Measurements from ENCODE around the gene PPP2R2C. TPM values are rescaled to one million over a fixed set of nuclear protein-coding genes. Genes with fewer than 3 reads are reported as not detected.

The PPP2R2C gene
- total and polyA plus RNA-seq, 2 experiments from 2014 or later: not detected

- H3K9me2 ChIP-seq (ENCODE audit: insufficient read depth): no peaks in the 10 kb centered on the region
- WGBS, 2 experiments (ENCODE audit: low coverage in 1 of 2, low lambda C conversion rate in 2 of 2, missing lambda C conversion rate in 2 of 2): 23 to 24% methylated on average over 8 of the region's 8 CpGs
- no peaks in the 10 kb centered on the region for H3F3A ChIP-seq (ENCODE audit: insufficient read depth)
- no peaks in the 10 kb centered on the region for H3K4me1 ChIP-seq (ENCODE audit: insufficient read depth)
- peaks cover 5% of the 10 kb centered on the region for H3K27me3 ChIP-seq (replicated peaks; ENCODE audit: insufficient read depth)
- no peaks in the 10 kb centered on the region for H3K9me3 ChIP-seq (ENCODE audit: low read depth)
- no peak overlapping the region for H3K4me3 ChIP-seq
- H3K4me2 ChIP-seq (ENCODE audit: unreplicated experiment): no peak overlapping the region
- no peak overlapping the region for H2AFZ ChIP-seq
- H3K27ac ChIP-seq: no peak overlapping the region
- H3K36me3 ChIP-seq (ENCODE audit: low read depth): no peaks in the 10 kb centered on the region
- in situ Hi-C loops (cut with MboI): no loop called here
- H3K79me2 ChIP-seq (ENCODE audit: insufficient read depth): no peaks in the 10 kb centered on the region
- no peaks in the 10 kb centered on the region for H4K20me1 ChIP-seq (ENCODE audit: insufficient read depth)
- no peak overlapping the region for H3K9ac ChIP-seq
- TF ChIP-seq EZH2 (IDR thresholded peaks at IDR 0.05; ENCODE audit: insufficient read depth, poor library complexity, severe bottlenecking) (no peak), EZH2phosphoT487 (IDR thresholded peaks at IDR 0.05; ENCODE audit: insufficient read depth, low read depth) (no peak)
- DNase-seq: no peak
Measured at GRCh38 chr4:6516762-6517161, 44.3 kb upstream of the PPP2R2C start.

GRCh38 chr4:6516281-6516680, 43.9 kb upstream of the PPP2R2C start:
- no peak overlapping the region for H2AFZ ChIP-seq
- no peaks in the 10 kb centered on the region for H3K9me3 ChIP-seq (ENCODE audit: low read depth)
- H3K4me3 ChIP-seq: no peak overlapping the region
- no peak for DNase-seq
- no peak overlapping the region for H3K27ac ChIP-seq
- H3K36me3 ChIP-seq (ENCODE audit: low read depth): no peaks in the 10 kb centered on the region
- no peak for TF ChIP-seq EZH2phosphoT487 (IDR thresholded peaks at IDR 0.05; ENCODE audit: insufficient read depth, low read depth)
- TF ChIP-seq EZH2 (IDR thresholded peaks at IDR 0.05; ENCODE audit: insufficient read depth, poor library complexity, severe bottlenecking): no peak
- H3K4me1 ChIP-seq (ENCODE audit: insufficient read depth): no peaks in the 10 kb centered on the region
- in situ Hi-C loops (cut with MboI): no loop called here
- no peaks in the 10 kb centered on the region for H3K9me2 ChIP-seq (ENCODE audit: insufficient read depth)
- H3K79me2 ChIP-seq (ENCODE audit: insufficient read depth): no peaks in the 10 kb centered on the region
- no peaks in the 10 kb centered on the region for H3F3A ChIP-seq (ENCODE audit: insufficient read depth)
- 45 to 57% methylated on average over 9 of the region's 9 CpGs for WGBS, 2 experiments (ENCODE audit: low coverage in 1 of 2, low lambda C conversion rate in 2 of 2, missing lambda C conversion rate in 2 of 2)
- H3K4me2 ChIP-seq (ENCODE audit: unreplicated experiment): no peak overlapping the region
- H3K27me3 ChIP-seq (replicated peaks; ENCODE audit: insufficient read depth): peaks cover 5% of the 10 kb centered on the region
- H4K20me1 ChIP-seq (ENCODE audit: insufficient read depth): no peaks in the 10 kb centered on the region
- no peak overlapping the region for H3K9ac ChIP-seq

DNA sequence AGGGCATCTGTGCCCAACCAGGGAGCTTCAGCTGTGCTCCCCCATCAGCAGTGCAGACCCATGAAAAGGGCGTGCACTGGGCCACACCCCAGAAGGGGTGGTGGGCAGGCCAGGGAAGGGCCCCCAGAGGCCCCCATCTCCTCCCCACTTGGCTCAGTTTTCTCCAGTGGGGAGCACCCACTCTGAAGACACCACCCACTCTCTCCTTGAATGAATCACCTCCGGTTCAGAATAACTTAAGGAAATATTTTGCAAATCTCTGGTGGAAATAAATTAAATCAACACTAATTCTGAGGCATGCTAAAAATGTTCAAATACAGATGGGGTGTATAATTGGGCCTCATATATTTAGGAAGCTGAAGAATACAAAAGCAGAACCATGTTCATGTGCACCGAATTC, 41.3 kb upstream of the PPP2R2C start:
- in situ Hi-C loops (cut with MboI): no loop called here
- Histone ChIP-seq H3K36me3 (ENCODE audit: low read depth) (no peaks in the 10 kb centered on the region), H3K4me2 (ENCODE audit: unreplicated experiment) (no peak overlapping the region), H3K4me1 (ENCODE audit: insufficient read depth) (no peaks in the 10 kb centered on the region), H3K4me3 (no peak overlapping the region), H3K27me3 (replicated peaks; ENCODE audit: insufficient read depth) (no peaks in the 10 kb centered on the region; the same call in 1 of the 2 replicates), H4K20me1 (ENCODE audit: insufficient read depth) (no peaks in the 10 kb centered on the region), H3K9me3 (ENCODE audit: low read depth) (no peaks in the 10 kb centered on the region), H3K79me2 (ENCODE audit: insufficient read depth) (no peaks in the 10 kb centered on the region), H2AFZ (no peak overlapping the region), H3K9me2 (ENCODE audit: insufficient read depth) (no peaks in the 10 kb centered on the region), H3F3A (ENCODE audit: insufficient read depth) (no peaks in the 10 kb centered on the region), H3K27ac (no peak overlapping the region), H3K9ac (no peak overlapping the region)
- no peak for TF ChIP-seq EZH2 (IDR thresholded peaks at IDR 0.05; ENCODE audit: insufficient read depth, poor library complexity, severe bottlenecking)
- 38 to 41% methylated on average over 3 of the region's 3 CpGs for WGBS, 2 experiments (ENCODE audit: low coverage in 1 of 2, low lambda C conversion rate in 2 of 2, missing lambda C conversion rate in 2 of 2)
- DNase-seq: no peak

- in situ Hi-C loops (cut with MboI): no loop called here
- Histone ChIP-seq H3K4me2 (ENCODE audit: unreplicated experiment) (no peak overlapping the region), H3K4me1 (ENCODE audit: insufficient read depth) (no peaks in the 10 kb centered on the region)
Measured at GRCh38 chr4:6509587-6509986, 37.2 kb upstream of the PPP2R2C start.

GRCh38 chr4:6507345-6507744, 34.9 kb upstream of the PPP2R2C start:
- no peak for DNase-seq
- Histone ChIP-seq H3K4me1 (ENCODE audit: insufficient read depth) (no peaks in the 10 kb centered on the region), H3K27ac (no peak overlapping the region), H4K20me1 (ENCODE audit: insufficient read depth) (no peaks in the 10 kb centered on the region), H3K27me3 (replicated peaks; ENCODE audit: insufficient read depth) (no peaks in the 10 kb centered on the region), H3K79me2 (ENCODE audit: insufficient read depth) (no peaks in the 10 kb centered on the region), H3K9me3 (ENCODE audit: low read depth) (no peaks in the 10 kb centered on the region), H2AFZ (no peak overlapping the region), H3K4me3 (no peak overlapping the region), H3K4me2 (ENCODE audit: unreplicated experiment) (no peak overlapping the region), H3K9ac (no peak overlapping the region), H3K36me3 (ENCODE audit: low read depth) (no peaks in the 10 kb centered on the region), H3K9me2 (ENCODE audit: insufficient read depth) (no peaks in the 10 kb centered on the region), H3F3A (ENCODE audit: insufficient read depth) (no peaks in the 10 kb centered on the region)
- in situ Hi-C loops (cut with MboI): no loop called here
- 41 to 50% methylated on average over 4 of the region's 4 CpGs for WGBS, 2 experiments (ENCODE audit: low coverage in 1 of 2, low lambda C conversion rate in 2 of 2, missing lambda C conversion rate in 2 of 2)
- no peak for TF ChIP-seq EZH2phosphoT487 (IDR thresholded peaks at IDR 0.05; ENCODE audit: insufficient read depth, low read depth)
- no peak for TF ChIP-seq EZH2 (IDR thresholded peaks at IDR 0.05; ENCODE audit: insufficient read depth, poor library complexity, severe bottlenecking)

More at GRCh38 chr4:6509587-6509986, 37.2 kb upstream of the PPP2R2C start:
- Histone ChIP-seq H3K79me2 (ENCODE audit: insufficient read depth) (no peaks in the 10 kb centered on the region), H3K9ac (no peak overlapping the region), H3F3A (ENCODE audit: insufficient read depth) (no peaks in the 10 kb centered on the region), H3K9me2 (ENCODE audit: insufficient read depth) (no peaks in the 10 kb centered on the region), H3K27me3 (replicated peaks; ENCODE audit: insufficient read depth) (no peaks in the 10 kb centered on the region), H3K4me3 (no peak overlapping the region), H3K27ac (no peak overlapping the region), H2AFZ (no peak overlapping the region), H4K20me1 (ENCODE audit: insufficient read depth) (no peaks in the 10 kb centered on the region), H3K9me3 (ENCODE audit: low read depth) (no peaks in the 10 kb centered on the region), H3K36me3 (ENCODE audit: low read depth) (no peaks in the 10 kb centered on the region)
- no peak for DNase-seq
- TF ChIP-seq EZH2 (IDR thresholded peaks at IDR 0.05; ENCODE audit: insufficient read depth, poor library complexity, severe bottlenecking) (no peak), EZH2phosphoT487 (IDR thresholded peaks at IDR 0.05; ENCODE audit: insufficient read depth, low read depth) (no peak)
- WGBS, 2 experiments (ENCODE audit: low coverage in 1 of 2, low lambda C conversion rate in 2 of 2, missing lambda C conversion rate in 2 of 2): 28 to 34% methylated on average over 7 of the region's 7 CpGs
